GM19099 (cell line): Measurements from ENCODE around the gene SUN5.

Source experiments
- POLR2A ChIP-seq: IDR thresholded peaks from 3 replicates; pipeline ENCODE4 v1.6.1; 2011; ENCODE audit warnings: low read depth; ENCODE audit not compliant: insufficient read length; ENCODE audit errors: extremely low read depth

Gene SUN5, protein sequence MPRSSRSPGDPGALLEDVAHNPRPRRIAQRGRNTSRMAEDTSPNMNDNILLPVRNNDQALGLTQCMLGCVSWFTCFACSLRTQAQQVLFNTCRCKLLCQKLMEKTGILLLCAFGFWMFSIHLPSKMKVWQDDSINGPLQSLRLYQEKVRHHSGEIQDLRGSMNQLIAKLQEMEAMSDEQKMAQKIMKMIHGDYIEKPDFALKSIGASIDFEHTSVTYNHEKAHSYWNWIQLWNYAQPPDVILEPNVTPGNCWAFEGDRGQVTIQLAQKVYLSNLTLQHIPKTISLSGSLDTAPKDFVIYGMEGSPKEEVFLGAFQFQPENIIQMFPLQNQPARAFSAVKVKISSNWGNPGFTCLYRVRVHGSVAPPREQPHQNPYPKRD

DNA sequence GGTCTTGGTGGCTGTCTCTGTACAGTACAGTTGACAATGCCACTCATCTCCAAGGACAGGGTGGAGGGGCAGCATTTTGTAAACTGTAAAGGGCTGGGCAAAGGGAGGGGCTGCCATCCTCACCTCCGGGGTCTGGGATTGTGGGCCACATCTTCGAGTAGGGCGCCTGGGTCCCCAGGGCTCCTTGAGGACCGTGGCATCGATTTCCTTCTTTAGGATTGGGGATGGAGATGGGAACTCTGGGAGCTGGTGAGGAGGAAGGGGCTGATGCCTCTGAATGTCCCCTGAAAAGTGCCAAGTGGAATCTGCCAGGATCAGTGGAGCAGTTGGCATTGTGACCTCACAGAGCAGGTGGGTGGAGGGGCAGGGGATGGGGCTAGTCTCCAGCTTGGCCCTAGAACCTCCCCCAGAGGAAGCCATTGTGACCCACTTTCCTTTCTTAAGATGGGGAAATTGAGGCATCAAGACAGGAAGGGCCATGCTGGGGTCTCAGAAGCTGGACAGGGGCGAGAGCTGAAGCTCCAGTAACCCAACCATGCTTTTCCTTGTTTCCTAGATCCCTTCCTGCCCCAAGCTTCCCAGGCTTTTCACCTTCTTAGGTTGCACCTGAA lies at the start of gene SUN5:
Gene SUN5 (minus strand): TSS at position 293 of the 611 bp plus-strand sequence. CDS start 93 bp downstream, at position 200.
- no peak for TF ChIP-seq POLR2A

DNA sequence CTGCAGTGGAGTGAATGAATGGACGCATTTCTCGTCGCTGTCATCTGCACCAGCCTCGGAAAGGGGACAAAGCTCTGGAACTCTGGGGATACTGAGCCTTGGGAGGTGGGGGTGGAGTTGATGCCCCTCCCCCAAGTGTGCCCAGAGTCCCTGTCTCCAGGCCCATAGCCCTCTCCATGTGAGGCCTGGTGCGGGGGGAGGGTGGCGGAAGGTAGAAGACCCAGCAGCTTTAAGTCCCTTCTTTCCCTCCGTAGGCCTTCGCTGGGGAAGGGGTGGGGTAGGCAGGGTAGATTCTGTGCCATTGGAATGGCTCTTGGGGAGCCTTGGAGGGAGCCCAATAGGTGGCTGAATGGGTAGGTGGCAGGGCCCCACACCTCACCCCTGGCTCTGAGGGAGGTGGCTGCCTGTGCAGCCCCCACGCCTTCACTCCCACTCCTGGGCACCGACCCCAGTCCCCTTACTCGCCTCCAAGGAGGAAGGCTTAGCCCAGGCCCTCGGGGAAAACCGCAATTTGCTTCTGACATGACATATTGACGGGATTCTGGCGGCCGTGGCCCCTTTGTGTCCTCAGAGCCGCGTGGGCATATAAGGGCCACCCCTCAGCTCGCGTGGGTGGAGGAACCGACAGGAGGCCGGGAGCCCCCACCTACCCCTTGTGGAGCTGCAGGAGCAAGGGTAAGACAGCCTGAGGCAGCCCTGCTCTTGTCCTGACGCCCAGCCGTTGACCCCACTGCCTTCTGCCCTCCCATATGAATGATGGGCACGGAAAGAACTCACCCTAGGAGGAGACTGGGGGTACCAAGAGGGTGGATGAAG lies 49.3 kb upstream of the SUN5 start, which contains the start of gene BPIFB3:
Gene BPIFB3 (plus strand): TSS at position 613 of the 816 bp plus-strand sequence. CDS start 1,533 bp downstream, outside the sequence.
- TF ChIP-seq POLR2A = no peak

DNA sequence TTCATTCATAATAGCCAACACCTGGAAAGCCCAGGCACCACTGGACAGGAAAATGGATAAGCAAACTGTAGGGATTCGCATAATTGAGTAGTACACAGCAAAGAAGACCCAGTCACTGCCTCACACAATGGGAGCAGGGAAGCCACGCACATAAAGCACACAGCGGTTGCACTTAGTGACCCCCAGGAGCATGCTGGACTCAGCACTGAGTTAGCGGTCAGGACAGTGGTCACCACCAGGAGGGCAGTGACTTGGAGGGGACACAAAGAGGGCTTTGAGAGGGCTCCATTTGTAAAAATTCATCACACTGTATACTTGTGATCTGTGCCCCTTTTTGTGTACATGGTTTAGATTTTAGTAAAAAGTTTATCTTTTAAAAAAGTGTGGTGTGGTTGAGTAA lies 47.1 kb upstream of the SUN5 start:
- no peak for TF ChIP-seq POLR2A

DNA sequence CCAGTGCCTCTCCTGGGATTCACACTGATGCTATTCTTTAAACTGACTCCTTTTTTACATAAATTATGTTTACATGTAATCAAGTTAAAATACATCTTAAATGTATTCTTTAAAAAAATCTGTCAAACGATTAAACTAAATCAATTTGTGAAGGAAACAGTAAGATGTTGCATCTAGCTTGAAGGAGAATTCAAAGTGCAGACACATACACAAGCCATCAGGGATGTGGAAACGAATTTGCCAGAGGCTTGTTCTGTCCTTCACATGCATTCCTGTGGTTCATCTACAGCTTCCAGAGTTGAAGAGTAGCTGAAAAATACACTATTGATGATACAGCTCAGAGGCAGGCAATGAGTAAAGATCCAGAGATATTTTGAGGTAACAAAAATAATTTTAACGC lies 42.2 kb upstream of the SUN5 start:
- TF ChIP-seq POLR2A = no peak

DNA sequence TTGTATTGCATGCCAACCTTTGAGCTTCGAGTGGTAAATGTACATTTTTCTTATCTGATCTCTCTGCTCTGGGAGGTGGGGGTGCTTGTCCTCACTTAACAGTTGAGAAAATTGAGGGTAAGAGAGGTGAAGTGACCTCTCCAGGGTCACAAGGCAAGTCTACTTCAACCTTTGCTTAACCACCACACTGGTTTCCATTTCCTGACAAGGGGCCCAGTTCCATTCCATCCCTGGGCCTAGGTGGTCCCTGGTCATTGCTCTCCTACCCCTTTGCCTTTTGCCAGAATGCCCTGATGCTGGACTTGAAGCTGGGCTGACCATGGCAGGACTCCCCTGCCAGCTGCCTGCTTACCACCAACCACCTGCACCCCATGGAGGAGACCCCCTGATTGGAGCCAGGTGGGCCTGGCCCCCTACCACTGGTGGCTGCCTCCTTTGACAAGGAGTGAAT lies 39.5 kb upstream of the SUN5 start:
- no peak for TF ChIP-seq POLR2A

DNA sequence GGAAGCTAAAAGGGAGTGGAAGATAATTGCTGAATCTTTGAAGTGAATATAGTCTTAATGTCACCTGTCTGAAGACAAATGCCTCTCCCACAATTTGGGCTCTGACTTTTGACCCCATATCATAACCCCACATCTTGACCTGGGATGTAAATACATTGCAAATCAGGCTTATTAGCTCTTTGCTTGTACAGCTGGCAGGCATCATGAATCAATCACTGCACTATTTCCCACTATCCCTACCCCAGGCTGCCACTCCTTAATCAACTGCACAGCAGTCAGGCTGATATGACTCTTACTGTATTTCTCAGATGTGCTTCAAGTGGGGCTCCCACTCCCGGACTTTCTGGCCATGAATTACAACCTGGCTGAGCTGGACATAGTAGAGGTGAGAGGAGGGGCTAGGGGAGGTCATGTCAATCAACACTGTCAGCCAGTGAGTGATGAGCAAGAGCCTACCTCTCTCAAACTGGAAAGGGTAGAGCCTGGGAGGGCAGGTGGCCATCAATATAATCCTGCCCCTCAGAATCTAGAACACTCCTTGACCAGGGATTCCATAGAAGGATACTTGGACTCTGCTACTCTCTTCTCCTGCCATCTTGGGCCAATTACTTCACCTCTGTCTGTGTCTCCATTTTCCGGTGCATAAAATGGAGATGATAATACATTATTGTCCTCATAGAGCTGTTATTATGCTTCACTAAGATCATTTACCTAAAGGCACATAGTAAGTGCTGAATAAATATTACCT lies 38.9 kb upstream of the SUN5 start:
- TF ChIP-seq POLR2A = no peak

DNA sequence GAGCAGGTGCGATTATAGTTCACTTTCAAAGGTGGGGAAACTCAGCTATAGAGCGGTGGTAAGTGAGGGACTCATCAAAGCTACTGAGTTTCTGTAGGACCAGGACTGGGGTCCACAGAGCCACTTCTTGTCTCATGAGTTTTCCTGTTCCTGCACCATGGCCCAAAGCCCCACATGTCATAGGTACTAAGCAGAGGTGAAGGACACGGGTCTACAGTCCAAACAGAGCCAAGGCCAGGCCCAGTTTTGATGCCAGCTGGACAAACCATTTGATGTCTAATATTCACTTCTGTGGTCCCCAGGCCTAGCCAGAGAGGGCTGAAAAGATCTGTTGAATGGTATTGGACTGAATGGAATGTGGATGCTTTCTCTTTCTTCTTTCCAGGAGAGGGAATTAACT lies 38.2 kb upstream of the SUN5 start:
- TF ChIP-seq POLR2A = no peak

DNA sequence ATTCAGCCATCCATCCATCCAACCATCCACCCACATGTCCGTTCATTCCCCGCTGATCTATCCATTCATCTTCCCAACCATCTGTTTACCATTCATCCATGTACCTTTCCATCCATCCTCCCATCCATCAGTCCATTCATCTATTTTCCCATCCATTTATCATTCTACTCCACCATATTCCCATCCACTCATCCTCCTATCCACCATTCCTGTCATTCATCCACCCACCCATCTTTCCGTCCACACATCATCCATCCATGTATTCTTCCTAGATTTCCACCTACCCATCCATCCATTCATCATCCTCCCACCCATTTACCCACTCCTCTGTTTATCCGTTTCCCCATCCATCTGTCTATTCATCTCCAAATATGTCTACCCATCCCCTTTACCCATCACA lies 34.0 kb upstream of the SUN5 start:
- no peak for TF ChIP-seq POLR2A

DNA sequence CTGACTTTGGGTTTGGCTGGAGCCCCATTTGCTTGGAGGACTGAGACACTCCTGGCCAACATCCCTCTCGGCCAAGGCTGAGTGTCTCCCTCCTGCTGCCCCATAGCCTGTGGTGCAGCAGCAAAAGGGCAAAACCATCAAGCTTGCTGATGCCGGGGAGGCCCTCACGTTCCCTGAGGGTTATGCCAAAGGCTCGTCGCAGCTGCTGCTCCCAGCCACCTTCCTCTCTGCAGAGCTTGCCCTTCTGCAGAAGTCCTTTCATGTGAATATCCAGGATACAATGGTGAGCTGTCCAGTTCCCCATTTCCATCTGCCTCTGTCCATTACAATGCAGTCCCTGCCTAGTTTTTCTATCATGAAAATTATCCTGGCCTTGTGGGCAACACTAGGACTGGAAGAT lies 33.2 kb upstream of the SUN5 start:
- TF ChIP-seq POLR2A = no peak

DNA sequence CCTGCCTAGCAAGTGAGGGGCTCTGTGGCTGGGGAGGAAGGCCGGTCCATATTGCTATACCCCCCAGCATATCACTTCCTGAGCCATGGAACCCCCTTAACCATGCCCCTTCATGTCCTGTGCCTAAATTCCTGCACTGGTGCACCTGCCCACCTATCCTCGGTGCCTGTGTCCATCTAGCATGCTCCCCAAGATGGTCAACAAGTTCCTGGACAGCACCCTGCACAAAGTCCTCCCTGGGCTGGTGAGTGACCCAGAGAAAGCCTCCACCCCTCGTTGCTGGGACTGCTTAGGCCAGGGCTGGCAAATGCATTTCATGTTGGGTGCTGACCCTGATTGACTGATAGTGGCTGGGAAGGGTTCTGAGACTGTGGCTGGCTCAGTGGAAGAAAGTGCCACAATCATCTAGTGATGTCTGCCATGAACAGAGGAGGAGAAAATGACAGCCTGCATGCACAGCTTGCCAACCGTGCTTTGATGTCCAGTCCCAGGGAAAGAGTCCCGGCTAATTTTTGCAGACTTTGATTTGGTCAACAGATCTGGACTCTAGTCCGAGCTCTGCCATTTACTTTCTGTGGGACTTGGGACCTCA lies 30.8 kb upstream of the SUN5 start:
- no peak for TF ChIP-seq POLR2A

DNA sequence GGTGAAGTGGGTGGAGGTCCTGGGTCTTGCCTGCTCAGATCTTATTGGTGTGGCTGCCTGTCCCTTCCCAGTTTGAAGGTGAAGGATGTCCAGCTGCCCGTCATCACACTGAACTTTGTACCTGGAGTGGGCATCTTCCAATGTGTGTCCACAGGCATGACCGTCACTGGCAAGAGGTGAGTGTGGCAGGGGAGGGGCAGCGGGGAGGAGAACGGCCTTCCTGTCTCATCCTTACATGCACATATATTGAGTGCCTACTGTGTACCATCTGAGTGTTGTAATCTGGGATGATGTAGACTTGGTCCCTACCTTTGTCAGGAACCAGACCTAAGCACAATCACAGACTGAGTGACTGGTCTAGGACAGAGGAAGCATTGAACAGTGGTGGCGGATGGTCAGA lies 29.9 kb upstream of the SUN5 start:
- TF ChIP-seq POLR2A = no peak

DNA sequence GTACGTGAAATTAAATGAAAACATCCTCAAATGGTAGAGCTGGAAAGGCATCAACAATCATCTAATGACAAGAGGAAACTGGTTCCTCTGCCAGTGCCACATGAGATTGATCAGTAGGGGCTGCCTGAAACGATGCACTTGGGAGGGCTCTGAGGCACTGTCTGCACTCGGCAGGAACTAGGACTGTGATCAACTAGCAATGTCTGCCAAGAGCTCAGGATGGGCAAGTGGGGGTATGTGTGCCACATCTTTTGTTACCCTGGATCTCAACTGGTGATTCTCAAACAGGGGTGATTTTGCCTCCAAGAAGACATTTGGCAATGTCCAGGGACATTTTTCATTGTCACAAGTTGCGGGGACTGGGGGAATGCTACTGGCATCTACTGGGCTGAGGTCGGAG lies 29.1 kb upstream of the SUN5 start:
- TF ChIP-seq POLR2A = no peak

DNA sequence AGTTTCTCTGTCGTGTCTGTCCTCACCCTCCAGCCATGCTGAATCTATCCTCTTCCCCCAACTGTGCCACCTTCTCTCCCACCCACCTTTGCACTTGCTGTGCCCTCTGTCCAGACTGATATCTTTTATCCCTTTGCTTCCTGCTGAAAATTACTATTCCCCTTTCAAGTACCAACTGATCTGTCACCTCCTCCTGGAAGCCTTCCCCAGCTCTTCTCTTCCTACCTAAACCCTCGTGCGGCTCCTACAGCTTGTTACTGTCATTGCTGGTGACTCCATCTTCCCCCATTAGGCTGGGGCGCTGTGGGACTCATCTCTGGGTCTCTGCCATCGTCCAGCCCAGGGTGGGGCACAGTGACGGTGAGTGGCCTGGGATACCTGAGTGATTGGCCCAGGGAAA lies 28.3 kb upstream of the SUN5 start:
- no peak for TF ChIP-seq POLR2A

DNA sequence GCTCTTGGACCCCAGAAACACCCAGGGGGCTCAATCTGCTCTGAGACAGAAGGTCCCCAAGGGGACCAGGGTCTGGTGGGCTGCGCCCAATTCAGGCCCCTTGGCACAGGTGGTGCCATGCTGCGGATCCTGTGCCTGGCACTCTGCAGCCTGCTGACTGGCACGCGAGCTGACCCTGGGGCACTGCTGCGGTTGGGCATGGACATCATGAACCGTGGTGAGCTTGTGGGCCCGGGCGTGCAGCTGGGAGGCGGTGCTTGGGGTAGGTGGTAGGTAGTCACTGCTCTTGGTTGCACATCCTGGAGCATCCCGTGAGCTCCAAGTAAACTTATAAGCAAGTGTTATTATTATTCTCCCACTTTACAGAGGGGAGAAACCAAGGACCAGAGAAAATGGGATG lies 27.3 kb upstream of the SUN5 start, which contains the start of gene BPIFB6:
Gene BPIFB6 (plus strand): TSS at position 118 of the 400 bp plus-strand sequence. CDS start 0 bp downstream, at position 118.
- TF ChIP-seq POLR2A = no peak

DNA sequence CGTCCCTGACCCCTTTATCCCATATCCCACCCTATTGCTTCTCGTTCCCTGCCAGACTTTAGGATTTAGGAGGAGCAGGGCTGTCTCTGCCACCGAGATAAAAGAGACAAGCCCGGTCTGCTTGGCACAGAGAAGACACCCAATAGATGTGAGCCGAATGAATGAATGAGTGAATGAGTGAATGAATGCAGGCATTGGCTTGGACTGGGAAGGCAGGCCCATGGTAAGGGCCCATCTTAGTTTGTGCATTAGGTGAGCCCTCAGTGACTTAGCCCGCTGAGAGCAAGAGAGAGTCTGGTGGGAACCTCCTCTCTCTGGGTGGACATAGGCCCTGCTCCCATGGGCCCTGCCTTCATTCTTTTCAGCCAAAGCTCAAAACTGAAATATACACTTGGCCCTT lies 26.3 kb upstream of the SUN5 start:
- no peak for TF ChIP-seq POLR2A

DNA sequence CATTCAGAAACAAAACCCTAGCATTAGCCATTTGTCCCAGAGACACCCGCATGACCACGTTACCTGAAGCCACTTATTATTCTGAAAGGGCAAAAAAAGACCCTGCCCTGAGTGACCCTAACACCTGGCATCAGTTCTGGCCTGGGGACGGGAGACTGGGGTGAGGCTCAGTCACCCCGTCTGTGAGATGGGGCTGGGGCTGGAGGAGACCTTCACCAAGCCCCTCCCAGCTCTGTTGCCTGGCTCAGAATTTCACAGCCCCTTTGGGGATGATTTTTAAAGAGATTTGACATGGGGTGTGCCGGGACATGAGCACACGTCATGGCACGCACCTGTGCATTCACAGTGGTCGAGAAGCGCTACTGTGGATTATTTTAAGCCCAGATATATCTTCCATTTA lies 25.8 kb upstream of the SUN5 start:
- no peak for TF ChIP-seq POLR2A
